Neuronal stem cell (in vitro differentiated cells): ENCODE data around the gene PCGF2.

Experiments
- DNase-seq: peaks from one replicate; pipeline ENCODE4 v3.0.0-alpha.2; 2013; ENCODE audit warnings: low spot score
- H2AFZ ChIP-seq: one replicate; pipeline ENCODE4 v1.6.1; 2013; ENCODE audit warnings: mild to moderate bottlenecking, low read length, inconsistent platforms
- H2AK5ac ChIP-seq: 2 replicates; pipeline ENCODE4 v1.6.1; 2013; ENCODE audit warnings: low read depth, mild to moderate bottlenecking, inconsistent platforms, low read length, moderate library complexity, mixed read lengths
- H2BK120ac ChIP-seq: 2 replicates; pipeline ENCODE4 v1.6.1; 2013; ENCODE audit warnings: low read depth, mild to moderate bottlenecking, inconsistent platforms, low read length, moderate library complexity, mixed read lengths
- H2BK12ac ChIP-seq: one replicate; pipeline ENCODE4 v1.6.1; 2013; ENCODE audit warnings: low read length, inconsistent platforms
- H2BK15ac ChIP-seq: 2 replicates; pipeline ENCODE4 v1.6.1; 2013; ENCODE audit warnings: mild to moderate bottlenecking, low read length, inconsistent platforms, mixed read lengths
- H2BK5ac ChIP-seq: one replicate; pipeline ENCODE4 v1.6.1; 2013; ENCODE audit warnings: inconsistent platforms, mild to moderate bottlenecking, low read length, moderate library complexity
- H3K14ac ChIP-seq: one replicate; pipeline ENCODE4 v1.6.1; 2013; ENCODE audit warnings: low read length, inconsistent platforms
- H3K18ac ChIP-seq: 2 replicates; pipeline ENCODE4 v1.6.1; 2013; ENCODE audit warnings: low read length, inconsistent platforms
- H3K23ac ChIP-seq: 2 replicates; pipeline ENCODE4 v1.6.1; 2013; ENCODE audit warnings: low read depth, mild to moderate bottlenecking, mixed read lengths, low read length, inconsistent platforms; ENCODE audit not compliant: poor library complexity
- H3K27ac ChIP-seq: replicated peaks from 3 replicates; pipeline ENCODE4 v1.5.1; 2013; ENCODE audit warnings: low read length, inconsistent platforms
- H3K27me3 ChIP-seq, 3 experiments: 2 replicates each; pipeline ENCODE4 v1.6.1; 2013; ENCODE audit warnings: low read length in 3 of 3, mild to moderate bottlenecking in 2 of 3, inconsistent platforms in 1 of 3, low read depth in 1 of 3, mixed read lengths in 1 of 3, moderate library complexity in 1 of 3; ENCODE audit not compliant: control insufficient read depth in 3 of 3, insufficient read depth in 3 of 3
- H3K36me3 ChIP-seq, 2 donors: replicated peaks in 1 of 2; 2 replicates each; pipeline ENCODE4 v1.6.1; 2013; ENCODE audit warnings: low read length in 2 of 2; ENCODE audit not compliant: control insufficient read depth in 2 of 2, insufficient read depth in 2 of 2
- H3K4ac ChIP-seq: 2 replicates; pipeline ENCODE4 v1.6.1; 2013; ENCODE audit warnings: inconsistent platforms, mild to moderate bottlenecking, low read length, moderate library complexity
- H3K4me1 ChIP-seq, 2 donors: 1 replicate in 1 of 2; 2 replicates in 1 of 2; pipeline ENCODE4 v1.6.1; 2013; ENCODE audit warnings: low read length in 2 of 2, low read depth in 1 of 2; ENCODE audit not compliant: control insufficient read depth in 2 of 2, insufficient read depth in 1 of 2
- H3K4me2 ChIP-seq: one replicate; pipeline ENCODE4 v1.6.1; 2013; ENCODE audit warnings: mild to moderate bottlenecking, low read length, inconsistent platforms; ENCODE audit not compliant: insufficient read depth, poor library complexity, severe bottlenecking
- H3K4me3 ChIP-seq, 2 donors: 2 replicates each; pipeline ENCODE4 v1.5.1; 2013; ENCODE audit warnings: low read length in 2 of 2, mild to moderate bottlenecking in 2 of 2, inconsistent platforms in 1 of 2, moderate library complexity in 1 of 2
- H3K79me1 ChIP-seq: one replicate; pipeline ENCODE4 v1.6.1; 2013; ENCODE audit warnings: low read depth, mild to moderate bottlenecking, inconsistent platforms, low read length, moderate library complexity
- H3K9ac ChIP-seq: one replicate; pipeline ENCODE4 v1.6.1; 2013; ENCODE audit warnings: mild to moderate bottlenecking, low read depth, low read length, inconsistent platforms; ENCODE audit not compliant: poor library complexity
- H3K9me3 ChIP-seq, 2 donors: replicated peaks in 1 of 2; 2 replicates each; pipeline versions ENCODE3 to v1.6.1; 2013; ENCODE audit warnings: low read length in 2 of 2, mild to moderate bottlenecking in 2 of 2, inconsistent platforms in 1 of 2, low read depth in 1 of 2, mixed read lengths in 1 of 2, moderate library complexity in 1 of 2; ENCODE audit not compliant: control insufficient read depth in 2 of 2, insufficient read depth in 1 of 2
- H4K8ac ChIP-seq: one replicate; pipeline ENCODE4 v1.6.1; 2013; ENCODE audit warnings: low read depth, mild to moderate bottlenecking, inconsistent platforms, low read length, moderate library complexity
- H4K91ac ChIP-seq: one replicate; pipeline ENCODE4 v1.6.1; 2013; ENCODE audit warnings: low read length, low read depth, mild to moderate bottlenecking, inconsistent platforms; ENCODE audit not compliant: poor library complexity
- WGBS, 2 donors: extraction: QIAGEN DNeasy Blood & Tissue Kit; methylation state at CpG; one replicate each; pipeline ENCODE4 v1.1.7; 2013; ENCODE audit warnings: missing lambda C conversion rate in 2 of 2, mixed read lengths in 1 of 2; ENCODE audit not compliant: insufficient read length in 2 of 2, insufficient replicate concordance in 1 of 2; ENCODE audit errors: extremely low coverage in 2 of 2; 5-methylcytosine and 5-hydroxymethylcytosine counted together

The PCGF2 gene

DNA sequence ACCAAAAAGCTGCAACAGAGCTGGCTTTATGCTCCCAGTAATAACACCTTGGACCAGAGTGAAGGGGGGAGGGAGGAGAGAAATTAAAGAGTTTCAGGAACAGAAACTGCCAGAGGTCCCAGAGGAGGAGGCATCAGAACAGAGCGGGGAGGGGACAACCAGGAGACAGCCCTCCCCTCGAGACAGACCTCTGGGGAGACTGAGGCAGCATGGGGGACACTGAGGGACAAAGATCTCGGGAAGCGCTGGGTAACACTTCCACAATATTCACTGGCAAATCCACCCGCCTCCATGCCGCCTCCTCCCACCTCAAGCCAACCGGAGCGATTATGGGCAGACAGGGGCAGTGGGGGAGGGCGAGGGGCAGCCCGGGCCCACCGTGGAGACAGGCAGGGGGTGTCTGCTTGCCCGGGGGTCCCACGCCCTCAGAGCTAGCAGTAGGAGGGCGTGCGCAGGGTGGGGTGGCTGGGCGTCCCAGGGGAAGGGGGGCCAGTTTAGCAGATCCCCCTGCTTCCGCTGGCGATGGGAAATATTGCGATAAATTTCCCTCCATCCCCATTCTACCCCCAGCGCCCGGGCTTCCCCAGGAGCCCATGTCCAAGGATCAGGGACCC, 1.2 kb downstream of the PCGF2 start:
- WGBS, 2 donors = no CpG with 5 or more reads among the region's 21 CpGs
- no peak overlapping the region for H3K14ac ChIP-seq
- no peak overlapping the region for H3K4ac ChIP-seq
- no peaks in the 10 kb centered on the region for H3K9me3 ChIP-seq
- peak overlapping the region; percentile 90 for H3K4me2 ChIP-seq
- peaks cover 6 to 25% of the 10 kb centered on the region in 2 donors for H3K36me3 ChIP-seq
- H2BK5ac ChIP-seq = peak overlapping the region; percentile 79
- DNase-seq = no peak
- H3K4me1 ChIP-seq = peaks cover 25 to 28% of the 10 kb centered on the region in 2 donors
- no peak overlapping the region for H4K8ac ChIP-seq
- no peak overlapping the region for H4K91ac ChIP-seq
- no peak overlapping the region for H3K27ac ChIP-seq
- H3K79me1 ChIP-seq = peaks cover 24% of the 10 kb centered on the region
- peak overlapping the region; percentile 22 for H2BK120ac ChIP-seq
- no peak overlapping the region for H2BK12ac ChIP-seq
- no peak overlapping the region for H2AFZ ChIP-seq
- peak overlapping the region; percentile 71 to 98 for H3K4me3 ChIP-seq
- peak overlapping the region; percentile 94 for H3K9ac ChIP-seq
- H3K18ac ChIP-seq = peak overlapping the region; percentile 92
- H2BK15ac ChIP-seq = no peak overlapping the region
- no peaks in the 10 kb centered on the region for H3K27me3 ChIP-seq
- peak overlapping the region; percentile 89 for H2AK5ac ChIP-seq
- H3K23ac ChIP-seq = peak overlapping the region; percentile 59

DNA sequence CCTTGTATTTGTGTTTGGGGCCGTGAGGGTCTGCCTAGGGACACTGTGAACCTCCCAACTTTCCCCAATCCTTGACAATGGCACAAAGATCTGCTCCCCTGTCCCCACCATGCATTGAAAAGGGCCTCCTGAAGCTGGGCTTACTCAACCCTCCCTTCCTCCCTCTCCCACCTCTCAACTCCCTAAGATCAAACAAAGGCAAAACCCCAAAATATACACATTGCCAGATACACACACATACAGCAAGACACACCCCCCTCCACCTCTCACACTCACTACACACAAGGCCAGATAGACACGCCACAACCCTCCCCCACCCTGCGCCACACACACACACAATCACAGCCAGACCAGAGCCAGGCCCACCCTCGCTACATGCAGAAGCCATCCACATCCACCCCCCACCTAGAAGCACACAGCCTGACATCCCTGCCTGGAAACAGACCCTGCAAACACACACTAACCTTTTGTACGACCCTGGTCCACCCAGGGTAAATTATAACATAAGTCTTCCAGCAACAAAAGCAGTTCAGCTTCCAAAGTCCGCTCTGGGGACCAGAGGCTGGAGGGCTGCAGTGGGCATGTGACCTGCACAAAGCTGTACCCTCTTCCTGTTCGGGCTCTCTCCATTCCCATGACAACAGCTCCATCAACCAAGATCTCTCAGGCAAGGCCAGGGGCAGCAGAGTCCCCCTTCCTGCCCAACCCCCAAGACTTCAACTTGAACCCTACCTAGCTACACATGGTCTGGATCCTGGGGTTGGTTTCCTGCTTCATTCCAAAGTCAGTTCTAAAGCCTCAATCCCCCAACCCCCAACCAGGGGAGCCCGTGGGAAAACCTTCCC, 1.9 kb downstream of the PCGF2 start:
- H3K27ac ChIP-seq = no peak overlapping the region

DNA sequence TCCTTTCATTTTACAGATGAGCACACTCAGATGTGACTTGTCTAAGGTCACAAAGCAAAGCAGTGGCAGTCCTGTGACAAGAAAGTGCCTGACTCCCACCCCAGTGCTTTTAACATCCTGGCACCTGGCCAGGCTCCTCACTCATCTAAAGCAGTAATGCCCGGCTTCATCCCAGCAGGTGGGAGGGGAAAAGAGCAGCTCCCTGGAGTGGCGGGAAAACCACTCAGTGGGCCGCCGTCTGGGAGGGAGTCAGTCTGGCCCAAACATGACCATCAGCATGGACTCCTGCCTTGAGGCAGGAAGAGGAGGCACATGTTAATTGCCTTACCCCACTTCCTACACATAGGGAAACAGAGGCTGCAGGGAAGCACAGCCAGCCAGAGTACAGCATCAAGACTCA, 2.6 kb downstream of the PCGF2 start:
- Histone ChIP-seq H3K9ac (no peak overlapping the region), H3K4me3 (no peak overlapping the region), H3K18ac (no peak overlapping the region), H3K27me3 (no peaks in the 10 kb centered on the region), H3K23ac (no peak overlapping the region), H2BK15ac (no peak overlapping the region), H2BK120ac (no peak overlapping the region), H2BK5ac (no peak overlapping the region), H3K4me1 (peaks cover 25 to 26% of the 10 kb centered on the region in 2 donors), H3K36me3 (peaks cover 7 to 35% of the 10 kb centered on the region in 2 donors), H4K8ac (no peak overlapping the region), H3K9me3 (no peaks in the 10 kb centered on the region), H3K4me2 (no peak overlapping the region), H3K79me1 (peaks cover 32% of the 10 kb centered on the region), H2AK5ac (no peak overlapping the region), H2AFZ (no peak overlapping the region), H2BK12ac (no peak overlapping the region), H3K27ac (no peak overlapping the region), H4K91ac (no peak overlapping the region), H3K4ac (no peak overlapping the region), H3K14ac (no peak overlapping the region)
- no CpG with 5 or more reads among the region's 4 CpGs for WGBS, 2 donors
- DNase-seq = no peak

More for the DNA sequence above, 1.9 kb downstream of the PCGF2 start:
- H2BK12ac ChIP-seq = no peak overlapping the region
- H3K4ac ChIP-seq = no peak overlapping the region
- WGBS, 2 donors = no CpG with 5 or more reads among the region's 8 CpGs
- H2BK15ac ChIP-seq = no peak overlapping the region
- H4K91ac ChIP-seq = no peak overlapping the region
- peaks cover 6 to 29% of the 10 kb centered on the region in 2 donors for H3K36me3 ChIP-seq
- H3K4me2 ChIP-seq = peak overlapping the region; percentile 90
- no peak overlapping the region for H3K23ac ChIP-seq
- no peak overlapping the region for H3K14ac ChIP-seq
- H3K9me3 ChIP-seq = no peaks in the 10 kb centered on the region
- no peak overlapping the region for H4K8ac ChIP-seq
- DNase-seq = no peak
- H3K4me1 ChIP-seq = peaks cover 25 to 28% of the 10 kb centered on the region in 2 donors
- no peak overlapping the region for H2BK5ac ChIP-seq
- peak overlapping the region; percentile 89 for H2AK5ac ChIP-seq
- H2BK120ac ChIP-seq = no peak overlapping the region
- H3K9ac ChIP-seq = peak overlapping the region; percentile 5
- H2AFZ ChIP-seq = no peak overlapping the region
- peaks cover 29% of the 10 kb centered on the region for H3K79me1 ChIP-seq
- H3K27me3 ChIP-seq = no peaks in the 10 kb centered on the region
- H3K4me3 ChIP-seq = peak overlapping the region; percentile 71 to 98
- no peak overlapping the region for H3K18ac ChIP-seq

DNA sequence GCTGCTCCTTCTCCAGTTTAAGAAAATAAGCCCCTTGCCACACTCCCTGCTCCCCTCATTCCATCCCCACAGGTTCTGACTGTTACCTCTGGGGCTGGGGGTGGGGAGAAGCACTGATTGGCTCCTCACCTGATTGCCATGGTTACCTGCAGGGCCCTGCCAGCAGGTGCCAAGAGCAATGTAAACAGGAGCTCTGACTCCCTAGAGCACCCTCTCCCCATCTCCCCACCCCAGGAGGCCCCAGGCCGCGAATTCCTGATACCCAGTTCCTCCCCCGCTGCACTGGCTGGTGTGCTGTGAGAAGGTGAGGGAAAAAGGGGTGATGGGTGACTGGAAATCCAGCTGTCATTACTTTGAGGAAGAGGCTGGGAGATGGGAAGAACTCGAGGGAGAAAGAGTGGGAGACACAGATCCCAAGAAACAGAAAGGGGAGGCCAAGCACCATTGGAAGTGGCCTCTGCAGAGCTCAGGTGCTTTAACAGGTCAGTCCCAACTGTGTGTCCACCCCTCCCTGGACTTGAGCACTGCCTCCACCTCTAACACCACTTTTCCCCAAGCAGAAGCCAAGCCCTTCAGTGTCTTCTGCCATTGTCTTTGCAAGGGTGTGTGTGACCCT, 4.5 kb downstream of the PCGF2 start:
- no CpG with 5 or more reads among the region's 4 CpGs for WGBS, 2 donors
- Histone ChIP-seq H3K27ac (no peak overlapping the region), H3K4me2 (no peak overlapping the region)

More for the DNA sequence above, 4.5 kb downstream of the PCGF2 start:
- Histone ChIP-seq H3K18ac (no peak overlapping the region), H3K23ac (no peak overlapping the region), H2AK5ac (no peak overlapping the region), H3K27me3 (no peaks in the 10 kb centered on the region), H2BK120ac (no peak overlapping the region), H2BK5ac (peak overlapping the region; percentile 58), H4K8ac (no peak overlapping the region), H3K4me1 (peaks cover 23 to 25% of the 10 kb centered on the region in 2 donors), H3K9ac (no peak overlapping the region), H3K4ac (no peak overlapping the region), H2BK15ac (no peak overlapping the region), H3K4me3 (no peak overlapping the region), H4K91ac (no peak overlapping the region), H3K79me1 (peaks cover 34% of the 10 kb centered on the region), H3K14ac (no peak overlapping the region), H3K9me3 (no peaks in the 10 kb centered on the region), H2AFZ (no peak overlapping the region), H2BK12ac (no peak overlapping the region), H3K36me3 (peaks cover 22 to 50% of the 10 kb centered on the region in 2 donors)
- DNase-seq = no peak
